ENCODE results near the gene RAB27B.

GRCh38 chr18:54888933-54889332 is 60.7 kb downstream of the RAB27B start:
- TF ChIP-seq ZNF416 (CRISPR knock-in tag; IDR thresholded peaks at IDR 0.05): no peak
- TF ChIP-seq ZNF512 (CRISPR knock-in tag; IDR thresholded peaks at IDR 0.05; ENCODE audit: borderline replicate concordance): no peak
- no peak for TF ChIP-seq NR3C1 (CRISPR knock-in tag; conservative IDR thresholded peaks at IDR 0.05; ENCODE audit: low read depth)
- no peak for TF ChIP-seq ZNF263 (CRISPR knock-in tag; IDR thresholded peaks at IDR 0.05; ENCODE audit: low read depth)
- no peak for TF ChIP-seq NR2C2 (CRISPR knock-in tag; IDR thresholded peaks at IDR 0.05)
- no peak for TF ChIP-seq ZNF396 (CRISPR knock-in tag; IDR thresholded peaks at IDR 0.05; ENCODE audit: borderline replicate concordance)
- TF ChIP-seq CTCF (IDR thresholded peaks at IDR 0.05): no peak
- no peak for TF ChIP-seq ETV6 (CRISPR knock-in tag; IDR thresholded peaks at IDR 0.05)
- no peak for TF ChIP-seq USF2 (CRISPR knock-in tag; IDR thresholded peaks at IDR 0.05)
- TF ChIP-seq CREM (CRISPR knock-in tag; IDR thresholded peaks at IDR 0.05): no peak
- TF ChIP-seq TEAD4 (CRISPR knock-in tag; IDR thresholded peaks at IDR 0.05): no peak
- no peak for TF ChIP-seq ERG (CRISPR knock-in tag; IDR thresholded peaks at IDR 0.05)

Measured in WTC11 (cell line).